AG08396 (cell line): ENCODE data around the gene SKI.
"Not testable (repeated sequence)": the region's sequence is repeated elsewhere in the genome, so short reads cannot be mapped to it uniquely, and the experiment has no call there.

ENCODE experiments used
- DNase-seq: peaks from one replicate; pipeline ENCODE4 v3.0.0; 2012; ENCODE audit warnings: low spot score, mixed read lengths

SKI gene

DNA sequence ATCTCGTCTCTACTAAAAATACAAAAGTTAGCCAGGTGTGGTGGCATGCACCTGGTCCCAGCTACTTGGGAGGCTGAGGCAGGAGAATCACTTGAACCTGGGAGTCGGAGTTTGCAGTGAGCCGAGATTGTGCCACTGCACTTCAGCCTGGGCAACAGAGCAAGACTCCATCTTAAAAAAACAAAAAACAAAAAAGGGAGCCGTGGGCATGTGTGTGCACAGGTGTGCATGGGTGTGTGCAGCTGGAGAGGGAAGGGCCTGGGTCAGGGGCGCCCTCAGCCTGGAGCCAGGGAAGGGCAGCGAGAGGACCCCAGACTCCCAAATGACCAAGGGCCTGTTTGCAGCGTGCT lies 18.9 kb downstream of the SKI start:
- not testable (repeated sequence) for DNase-seq

DNA sequence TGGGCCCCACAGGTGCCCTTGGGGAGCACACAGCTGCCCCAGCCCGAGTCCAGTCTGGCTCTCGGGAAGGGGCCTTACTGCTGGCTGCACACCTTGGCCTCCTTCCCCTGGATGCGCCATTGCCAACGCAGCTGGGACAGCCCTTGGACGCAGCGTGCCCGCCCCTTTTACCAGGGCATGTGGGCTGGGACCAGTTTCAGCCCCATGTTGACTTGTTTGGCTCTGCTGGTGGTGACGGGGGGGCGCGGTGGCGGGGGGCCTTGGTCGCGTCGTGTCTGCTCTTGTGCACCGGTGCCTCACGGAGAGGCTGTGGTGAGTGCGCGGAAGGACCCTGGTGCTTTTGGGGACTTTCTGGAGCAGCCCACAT lies 19.6 kb downstream of the SKI start:
- DNase-seq: no peak

DNA sequence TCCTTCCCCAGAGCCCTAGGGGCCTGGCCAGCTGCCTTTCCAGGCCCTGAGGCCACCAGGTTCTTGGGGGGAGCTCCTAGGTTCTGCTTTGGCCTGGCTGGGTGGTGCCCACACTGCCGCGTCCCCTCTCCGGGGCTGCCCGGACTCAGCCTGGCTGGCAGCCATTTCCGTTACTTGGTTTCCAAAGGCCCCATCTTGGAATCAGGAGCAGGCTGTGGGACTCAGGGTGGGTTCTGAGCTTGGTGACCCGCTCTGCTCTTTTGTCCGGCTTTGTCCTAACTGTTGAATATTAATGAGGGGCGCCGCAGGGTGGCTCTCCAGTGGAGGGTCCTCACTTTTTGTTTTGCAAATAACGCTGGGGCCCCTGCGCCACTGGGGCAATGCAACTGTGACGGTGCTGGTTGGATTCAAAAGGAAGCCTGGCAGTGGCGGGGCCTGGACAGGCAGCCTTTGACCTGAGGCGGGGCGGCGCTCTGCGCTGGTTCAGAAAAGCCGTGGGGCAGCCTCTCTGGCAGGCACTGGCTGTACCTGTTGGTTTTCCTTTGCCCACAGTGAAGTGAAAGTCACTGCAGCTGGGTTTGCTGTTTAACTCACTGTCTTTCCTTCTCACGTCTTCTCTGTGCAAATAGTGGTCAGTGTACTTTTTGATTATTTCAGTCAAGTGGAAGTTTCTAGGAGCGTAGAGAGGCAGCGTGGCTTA lies 20.2 kb downstream of the SKI start:
- DNase-seq: no peak

DNA sequence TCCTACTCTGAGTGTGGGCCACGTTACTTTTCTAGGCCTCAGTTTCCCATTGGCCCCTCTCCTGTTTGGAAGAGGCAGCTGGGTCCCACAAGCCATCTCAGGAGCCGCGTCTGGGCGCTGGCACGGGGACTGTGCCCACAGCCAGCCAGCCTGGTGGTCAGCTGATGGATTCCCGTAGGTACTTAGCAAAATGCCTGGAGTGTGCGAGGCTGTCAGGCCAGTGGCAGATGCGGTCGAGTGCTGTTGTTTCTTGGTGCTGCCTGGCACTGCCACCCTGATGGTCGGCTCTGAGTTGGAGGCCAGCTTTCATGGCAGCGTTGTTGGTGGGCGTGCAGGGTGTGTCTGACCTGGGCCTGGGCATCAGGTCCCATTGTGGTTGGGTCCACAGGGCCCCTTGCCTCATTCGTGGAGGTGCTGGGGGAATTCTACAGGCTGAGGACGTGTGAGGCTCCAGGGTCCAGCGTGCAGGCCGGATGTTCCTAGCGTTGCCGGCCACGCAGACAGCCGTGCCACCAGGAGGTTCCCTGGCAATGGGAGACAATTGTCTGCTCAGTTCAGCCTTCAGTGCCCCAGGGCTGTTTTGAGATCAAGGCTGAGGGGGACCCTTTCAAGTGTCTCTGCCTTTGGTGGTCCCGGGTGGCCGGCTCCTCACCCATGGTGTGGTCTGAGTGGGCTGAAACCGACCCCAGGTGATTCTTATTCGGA lies 20.9 kb downstream of the SKI start:
- no peak for DNase-seq

DNA sequence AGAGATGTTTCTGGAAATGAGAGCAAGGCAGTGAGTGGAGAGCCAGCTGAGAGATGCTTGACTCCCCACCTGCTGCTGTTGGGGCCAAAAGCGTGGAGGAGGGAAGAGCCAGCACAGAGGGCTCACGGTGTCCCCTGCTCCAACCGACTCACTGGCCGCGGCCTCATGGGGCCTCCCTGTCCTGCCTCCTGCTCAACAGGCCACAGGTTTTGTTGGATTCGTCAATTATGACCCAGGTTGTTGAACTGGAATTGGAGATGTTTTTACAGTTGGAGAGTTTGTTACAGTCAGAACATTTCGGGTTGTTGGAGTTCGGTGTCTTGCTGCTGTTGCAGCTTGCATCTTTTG lies 21.4 kb downstream of the SKI start:
- DNase-seq: no peak

DNA sequence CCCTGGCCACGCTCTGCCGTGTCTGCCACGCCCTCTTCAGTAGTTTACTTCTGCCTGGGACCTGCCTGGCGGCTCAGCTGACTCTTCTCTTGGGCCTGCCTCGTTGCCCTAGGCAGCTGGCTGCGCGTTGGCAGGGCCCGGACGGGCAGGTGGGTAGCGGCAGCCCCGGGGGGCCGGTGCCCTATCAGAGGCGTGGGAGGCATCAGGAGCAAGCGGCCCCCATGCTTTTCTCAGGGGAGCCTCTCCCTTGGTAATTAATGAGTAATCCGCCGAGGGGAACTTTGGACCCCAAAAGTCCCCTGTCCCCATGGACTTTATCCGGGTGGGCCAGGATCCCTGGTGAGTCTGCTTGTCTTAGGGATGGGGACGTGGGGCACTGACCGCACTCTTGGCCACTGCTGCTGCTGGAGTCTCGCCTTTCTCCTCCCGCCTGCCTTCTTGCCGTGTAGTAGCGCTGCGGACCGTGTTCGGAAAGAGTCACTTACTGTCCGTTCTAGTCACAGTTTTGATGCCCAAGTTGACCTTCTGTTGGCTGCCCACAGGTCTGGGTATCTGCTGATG lies 22.7 kb downstream of the SKI start:
- no peak for DNase-seq

DNA sequence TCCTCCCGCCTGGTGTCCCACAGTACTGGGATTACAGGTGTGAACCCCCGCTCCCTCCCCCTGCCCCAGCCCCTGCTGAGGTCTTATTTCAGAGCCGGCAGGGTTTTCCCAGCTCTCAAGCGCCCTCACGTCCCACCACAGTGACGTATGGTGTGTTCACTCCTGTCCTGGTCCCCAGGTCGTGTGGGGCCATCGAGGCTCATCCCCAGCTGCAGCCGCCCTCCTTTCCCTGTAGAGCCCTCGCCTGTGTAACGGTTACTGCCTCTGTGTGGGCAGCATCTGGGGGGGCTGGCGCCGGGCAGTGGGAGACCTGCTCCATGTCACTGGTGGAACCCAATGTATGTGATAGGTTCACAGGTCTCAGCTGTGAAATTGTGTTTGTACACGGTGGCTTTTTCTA lies 23.2 kb downstream of the SKI start:
- no peak for DNase-seq

DNA sequence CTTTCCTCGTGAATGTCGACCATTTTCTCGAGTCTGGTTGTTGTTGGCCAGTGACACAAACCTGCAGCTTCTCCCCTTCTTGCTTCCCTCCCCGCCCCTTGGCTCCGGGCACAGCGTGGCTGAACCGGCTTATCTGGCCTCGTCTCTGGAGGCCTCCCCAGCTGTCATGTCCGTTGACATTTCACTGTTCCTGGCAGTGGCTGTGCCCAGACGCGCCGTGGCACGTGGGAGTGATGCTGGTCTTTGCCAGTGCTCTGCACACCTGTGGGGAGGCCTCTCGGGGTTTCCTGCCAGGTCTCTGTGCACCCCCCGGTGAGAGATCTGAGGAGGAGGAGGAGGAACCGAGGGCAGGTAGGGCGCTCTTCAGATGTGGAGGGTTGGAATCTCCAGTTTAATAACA lies 23.7 kb downstream of the SKI start:
- no peak for DNase-seq

DNA sequence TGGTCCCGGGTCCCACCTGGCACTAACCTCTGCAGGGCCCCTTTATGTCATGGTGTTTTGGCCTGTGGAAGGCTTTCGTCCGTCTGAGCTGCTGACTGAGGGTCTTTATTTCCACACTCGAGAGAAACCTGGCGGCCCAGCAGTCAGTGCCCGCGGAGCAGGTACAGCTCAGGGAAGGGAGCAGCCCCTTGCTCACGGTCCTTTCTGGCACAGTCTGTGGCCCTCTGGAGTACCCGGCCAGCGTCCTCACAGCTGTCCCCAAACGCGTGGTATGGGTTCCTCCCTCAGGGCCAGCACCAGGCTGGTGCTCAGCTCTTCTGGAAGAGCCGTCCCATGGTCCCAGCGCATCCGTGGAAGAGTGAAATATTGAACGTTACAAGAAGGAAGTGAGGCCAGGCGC lies 24.3 kb downstream of the SKI start:
- DNase-seq: no peak

DNA sequence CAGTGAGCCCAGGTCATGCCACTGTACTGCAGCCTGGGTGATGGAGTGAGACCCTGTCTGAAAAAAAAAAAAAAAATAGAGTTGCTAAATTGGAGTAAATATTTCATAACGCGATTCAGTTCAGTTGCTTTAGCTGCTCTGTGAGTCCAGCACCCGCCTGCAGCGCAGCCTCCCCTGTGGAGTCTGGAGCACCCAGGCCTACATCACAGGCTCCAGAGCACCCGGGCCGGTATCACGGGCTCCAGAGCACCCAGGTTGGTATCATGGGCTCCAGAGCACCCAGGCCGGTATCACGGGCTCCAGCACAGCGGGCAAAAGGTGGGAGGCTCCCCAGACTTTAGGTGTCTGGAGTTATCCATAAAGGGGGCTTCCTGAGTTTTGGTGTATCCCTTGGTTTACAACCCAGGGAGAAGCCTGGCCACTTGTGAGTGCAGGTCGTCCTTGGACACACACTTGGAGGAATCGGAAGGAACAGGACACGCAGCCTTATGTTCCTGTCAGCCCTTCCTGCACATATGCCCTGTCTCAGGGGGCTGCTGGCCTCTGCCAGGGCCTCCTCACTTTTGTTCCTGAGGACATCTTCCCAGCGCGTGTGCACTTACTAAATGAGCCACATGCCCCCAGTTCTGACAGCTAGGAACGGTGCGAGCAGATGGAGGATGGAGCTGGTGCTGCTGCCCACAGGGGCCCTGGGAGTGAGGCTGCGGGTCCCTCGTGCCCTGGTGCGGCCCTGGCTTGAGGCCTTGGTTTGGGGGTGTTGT lies 25.1 kb downstream of the SKI start:
- no peak for DNase-seq

DNA sequence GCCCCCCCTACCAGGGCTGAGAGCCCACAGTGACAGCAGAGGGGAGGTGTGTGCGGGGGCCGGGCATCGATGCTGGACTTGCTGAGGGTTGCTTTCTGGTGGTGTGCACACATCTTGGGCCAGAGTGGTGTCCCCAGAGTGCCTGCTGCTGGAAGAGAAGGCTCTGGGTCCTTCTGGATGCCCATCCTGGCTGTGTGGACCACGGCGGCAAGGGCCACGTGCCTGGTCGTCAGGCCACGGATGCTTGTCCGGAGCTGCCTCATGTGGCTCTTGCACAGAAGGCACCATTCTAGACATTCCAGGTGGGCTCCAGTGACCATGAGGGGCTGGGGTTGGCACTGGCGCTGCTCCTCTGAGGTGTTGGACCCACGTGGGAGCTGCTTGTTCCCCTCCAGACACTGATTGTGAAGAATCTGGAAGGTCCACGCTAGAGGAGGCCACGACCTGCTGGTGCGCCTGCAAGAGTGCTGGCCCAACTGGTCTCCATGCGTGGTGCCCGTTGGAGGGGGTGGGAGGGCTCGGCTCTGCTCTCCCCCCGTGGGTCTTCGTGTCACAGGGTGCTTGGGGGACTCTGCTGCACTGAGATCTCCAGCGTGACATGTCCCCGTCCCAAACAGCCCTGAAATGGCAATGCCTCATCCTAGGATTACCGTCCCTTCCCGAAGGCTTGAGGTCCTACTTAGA lies 25.8 kb downstream of the SKI start:
- no peak for DNase-seq

DNA sequence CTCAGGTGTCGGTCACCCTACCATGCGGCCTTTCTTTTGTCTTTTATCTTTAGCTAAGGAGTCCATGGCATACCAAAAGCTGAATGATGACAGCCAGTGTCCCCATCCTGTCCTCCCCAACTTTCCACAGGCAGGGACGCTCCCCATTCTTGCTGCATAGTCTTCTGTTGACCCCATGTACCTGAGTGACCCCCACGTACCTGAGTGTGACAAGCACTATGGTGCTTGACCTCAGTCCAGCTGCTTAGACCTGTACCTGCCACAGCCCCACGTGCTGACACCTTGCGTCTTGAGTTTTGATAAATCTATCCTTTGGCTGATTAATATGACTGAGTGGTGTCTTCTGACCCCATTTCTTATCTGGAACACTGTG lies 26.9 kb downstream of the SKI start:
- no peak for DNase-seq

DNA sequence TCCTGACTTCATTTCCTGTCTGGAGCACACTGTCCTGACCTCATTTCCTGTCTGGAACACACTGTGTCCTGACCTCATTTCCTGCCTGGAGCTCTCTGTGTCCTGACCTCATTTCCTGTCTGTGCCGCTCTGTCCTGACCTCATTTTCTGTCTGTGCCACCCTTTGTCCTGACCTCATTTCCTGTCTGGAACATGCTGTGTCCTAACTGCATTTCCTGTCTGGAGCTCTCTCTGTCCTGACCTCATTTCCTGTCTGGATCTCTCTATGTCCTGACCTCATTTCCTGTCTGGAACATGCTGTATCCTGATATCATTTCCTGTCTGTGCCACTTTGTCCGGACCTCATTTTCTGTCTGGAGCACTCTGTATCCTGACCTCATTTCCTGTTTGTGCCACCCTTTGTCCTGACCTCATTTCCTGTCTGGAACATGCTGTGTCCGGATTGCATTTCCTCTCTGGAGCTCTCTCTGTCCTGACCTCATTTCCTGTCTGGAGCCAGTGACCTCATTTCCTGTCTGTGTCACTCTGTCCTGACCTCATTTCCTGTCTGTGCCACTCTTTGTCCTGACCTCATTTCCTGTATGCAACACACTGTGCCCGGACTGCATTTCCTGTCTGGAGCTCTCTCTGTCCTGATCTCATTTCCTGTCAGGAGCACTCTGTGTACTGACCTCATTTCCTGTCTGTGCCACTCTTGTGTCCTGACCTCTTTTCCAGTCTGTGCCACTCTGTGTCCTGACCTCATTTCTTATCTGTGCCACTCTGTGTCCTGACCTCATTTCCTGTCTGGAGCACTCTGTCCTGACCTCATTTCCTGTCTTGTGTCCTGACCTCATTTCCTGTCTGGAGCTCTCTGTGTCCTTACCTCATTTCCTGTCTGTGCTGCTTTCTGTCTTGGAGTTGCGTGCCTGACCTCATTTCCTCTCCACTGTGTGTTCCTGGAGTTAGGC lies 27.6 kb downstream of the SKI start:
- DNase-seq: no peak

DNA sequence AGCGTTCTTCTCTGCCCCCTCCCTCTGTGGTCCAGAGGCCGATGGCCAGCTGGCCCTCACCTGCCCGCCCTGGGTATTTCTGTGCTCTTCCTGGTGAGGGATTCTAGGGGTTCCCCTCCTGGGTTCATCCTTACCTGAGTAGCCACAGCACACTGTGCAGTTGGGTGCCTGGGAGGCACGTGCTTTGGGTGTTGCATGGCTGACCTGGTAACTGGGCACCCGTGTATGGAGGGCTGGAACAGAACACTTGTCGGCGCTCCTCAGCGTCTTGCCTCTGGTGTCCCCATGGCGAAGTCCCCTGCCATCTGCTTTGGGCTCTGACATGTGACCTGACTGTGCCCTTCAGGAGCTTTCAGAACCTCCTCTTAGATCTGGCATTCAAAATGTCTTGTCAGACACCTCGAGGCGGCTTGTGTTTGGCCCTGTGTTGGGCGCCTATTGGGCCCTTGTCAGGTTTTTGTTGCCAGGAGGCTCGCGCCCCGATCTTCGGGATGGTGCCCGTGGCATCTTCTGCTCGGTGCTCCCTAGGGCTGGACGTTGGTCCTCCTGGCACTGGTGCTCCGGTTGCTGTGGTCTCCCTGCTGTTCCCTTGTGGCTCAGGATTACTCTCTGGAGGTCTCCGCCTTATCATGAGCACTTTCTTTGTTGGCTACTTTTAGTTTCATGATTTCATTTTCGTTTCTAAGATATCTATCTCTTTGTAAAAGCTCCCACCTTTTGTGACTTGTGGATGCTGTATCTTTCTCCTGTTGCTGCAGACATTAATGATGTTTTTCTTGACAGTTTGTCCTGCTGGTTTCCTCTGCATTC lies 28.5 kb downstream of the SKI start:
- DNase-seq: no peak

DNA sequence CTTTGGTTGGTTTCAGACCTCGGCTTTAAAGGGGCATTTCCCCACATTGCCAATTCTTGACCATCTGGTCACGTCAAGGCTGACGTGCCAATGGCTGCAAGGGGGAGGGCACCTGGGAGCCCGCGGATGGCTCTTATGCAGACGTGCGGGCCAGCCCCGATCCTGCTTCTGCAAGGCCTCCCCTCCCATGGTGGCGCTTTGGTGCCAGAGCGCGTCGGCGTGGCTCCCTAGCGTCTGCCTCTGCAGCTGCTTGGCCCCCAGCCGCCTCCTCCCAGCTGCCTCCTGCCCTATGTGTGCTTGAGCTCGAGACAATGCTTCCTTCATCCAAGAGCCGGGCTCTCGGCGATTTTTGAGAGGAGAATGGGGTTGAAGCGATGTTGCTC lies 29.1 kb downstream of the SKI start:
- no peak for DNase-seq

DNA sequence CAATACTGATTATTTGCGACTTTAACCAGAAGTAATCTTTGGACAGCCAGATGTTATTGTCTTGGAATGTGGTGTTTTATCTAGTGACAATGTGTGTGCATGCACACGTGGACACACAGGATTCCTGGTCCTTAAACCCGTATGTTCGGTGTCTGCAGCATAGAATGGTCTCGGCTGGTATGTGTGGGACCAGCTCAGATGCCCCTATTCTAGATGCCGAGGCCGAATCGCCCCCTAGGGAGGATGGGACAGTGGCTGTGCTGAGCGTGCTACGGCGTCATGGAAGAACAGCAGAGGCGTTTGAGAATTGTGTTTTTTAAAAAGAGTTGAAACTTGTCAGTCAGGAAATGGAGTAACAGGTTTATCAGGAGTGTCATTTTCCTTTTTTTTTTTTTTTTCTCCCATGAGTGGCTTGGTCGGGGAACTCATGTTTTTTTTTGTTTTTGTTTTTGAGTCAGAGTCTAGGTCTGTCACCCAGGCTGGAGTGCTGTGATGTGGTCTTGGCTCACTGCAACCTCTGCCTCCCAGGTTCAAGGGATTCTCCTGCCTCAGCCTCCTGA lies 30.1 kb downstream of the SKI start:
- DNase-seq: no peak

DNA sequence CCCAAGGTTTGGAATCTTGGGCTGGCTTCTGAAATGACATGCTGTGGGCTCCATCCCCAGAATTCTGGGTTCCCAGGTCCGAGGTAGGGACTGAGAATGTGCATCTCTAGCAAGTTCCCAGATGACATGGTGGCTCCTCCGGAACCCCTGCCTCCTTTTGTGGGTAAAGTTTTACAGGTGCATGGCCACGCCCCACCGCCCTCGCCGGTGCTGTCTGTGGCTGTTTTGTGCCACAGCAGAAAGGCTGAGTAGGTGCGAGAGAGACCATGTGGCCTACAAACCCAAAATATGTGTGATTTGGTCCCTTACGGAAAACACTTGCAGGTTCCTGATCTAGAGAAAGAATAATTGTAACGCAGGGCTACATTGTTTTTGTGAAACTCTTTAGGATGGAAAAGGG lies 30.9 kb downstream of the SKI start:
- no peak for DNase-seq

DNA sequence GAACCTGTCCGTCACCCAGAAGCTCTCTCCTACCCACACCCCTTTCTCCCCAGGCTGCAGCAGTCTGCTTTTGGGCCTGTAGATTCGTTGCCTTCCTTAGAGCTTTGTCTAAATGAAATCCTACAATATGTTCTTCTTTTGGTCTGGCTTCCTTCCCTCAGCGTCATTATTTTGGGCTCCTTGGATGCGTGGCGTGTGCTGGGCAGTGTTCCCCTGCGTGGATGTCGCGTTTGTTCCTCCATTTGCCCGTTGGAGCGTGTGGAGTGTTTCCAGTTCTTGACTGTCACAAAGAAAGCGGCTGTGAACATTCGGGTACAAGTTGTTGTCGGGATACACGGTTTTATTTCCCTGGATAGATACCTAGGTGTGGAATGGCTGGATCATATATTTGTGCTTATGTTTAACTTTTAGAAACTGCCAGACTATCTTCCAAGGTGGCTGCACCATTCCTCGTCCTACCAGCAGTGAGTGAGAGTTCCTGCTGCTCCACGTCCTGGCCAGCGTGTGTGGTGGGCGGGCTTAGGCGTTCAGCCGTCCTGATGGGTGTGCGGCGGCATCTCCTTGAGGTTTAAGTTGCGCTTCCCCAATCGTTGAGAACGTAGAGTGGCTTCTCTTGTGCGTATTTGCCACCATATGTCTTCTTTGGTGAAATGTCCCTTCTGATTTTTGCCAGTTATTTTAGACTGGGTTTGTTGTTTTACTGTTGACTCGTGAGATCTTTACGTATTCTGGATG lies 31.7 kb downstream of the SKI start:
- DNase-seq: no peak

DNA sequence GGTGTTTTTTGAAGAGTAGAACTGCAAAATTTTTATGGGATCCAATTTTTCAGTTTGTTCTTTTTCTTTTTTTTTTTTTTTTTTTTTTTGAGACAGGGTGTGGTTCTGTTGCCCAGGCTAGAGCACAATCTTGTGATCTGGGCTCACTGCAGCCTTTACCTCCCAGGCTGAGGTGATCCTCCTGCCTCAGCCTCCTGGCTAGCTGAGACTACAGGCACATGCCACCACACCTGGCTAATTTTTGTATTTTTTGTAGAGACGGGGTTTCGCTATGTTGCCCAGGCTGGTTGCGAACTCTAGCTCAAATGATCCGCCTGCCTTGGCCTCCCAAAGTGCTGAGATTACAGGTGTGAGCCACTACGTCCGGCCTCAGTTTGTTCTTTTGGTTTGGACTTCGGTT lies 32.4 kb downstream of the SKI start:
- DNase-seq: not testable (repeated sequence)

DNA sequence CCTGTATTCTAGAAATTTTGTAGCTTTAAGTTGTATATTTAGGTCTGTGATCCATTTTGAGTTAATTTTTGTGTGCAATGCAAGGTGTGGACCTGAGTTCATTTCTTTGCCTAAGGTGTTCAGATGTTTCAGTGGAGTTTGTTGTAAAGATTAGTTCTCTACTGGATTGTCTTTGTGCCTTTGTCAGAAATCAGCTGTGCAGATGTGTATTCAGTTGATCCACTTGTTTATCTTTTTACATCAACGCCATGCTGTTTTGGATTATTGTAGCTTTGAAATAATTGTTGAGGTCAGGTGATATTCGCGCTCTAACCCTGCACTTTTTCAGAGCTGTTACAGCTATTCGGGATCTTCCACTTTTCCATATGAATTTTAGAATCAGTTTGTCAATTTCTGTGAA lies 32.8 kb downstream of the SKI start:
- DNase-seq: no peak
